ENCODE measurements around the gene ECE1. TPM values are rescaled to one million over a fixed set of nuclear protein-coding genes. Genes with fewer than 3 reads are reported as not detected.

The ECE1 gene
- total and polyA plus RNA-seq, 9 of the 15 experiments (the other 6 are each of a cell fraction or from before 2014, with no cell fraction given), result 0.56 to 34.8 (median 11.0) TPM

DNA sequence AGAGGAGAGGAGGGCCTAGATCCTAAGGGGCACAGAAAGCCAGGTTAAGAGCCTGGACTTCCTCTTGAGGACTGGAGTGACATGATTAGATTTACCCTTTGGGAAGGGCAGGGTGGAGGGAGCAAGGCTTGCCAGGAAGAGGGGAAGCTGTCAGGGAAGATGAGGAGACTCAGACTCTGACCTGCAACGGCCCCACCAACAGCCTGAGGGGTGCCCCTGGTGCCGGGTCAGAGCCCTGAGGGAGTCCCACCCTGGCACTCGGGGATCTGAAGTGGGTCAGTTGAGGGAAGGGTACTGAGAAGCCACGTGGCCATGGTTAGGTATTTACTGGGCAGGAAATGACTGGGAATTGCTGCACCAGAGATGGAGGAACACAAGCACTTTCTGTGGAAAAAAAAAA, 9.8 kb downstream of the ECE1 start (continued):
- TF ChIP-seq, protein P1, sequence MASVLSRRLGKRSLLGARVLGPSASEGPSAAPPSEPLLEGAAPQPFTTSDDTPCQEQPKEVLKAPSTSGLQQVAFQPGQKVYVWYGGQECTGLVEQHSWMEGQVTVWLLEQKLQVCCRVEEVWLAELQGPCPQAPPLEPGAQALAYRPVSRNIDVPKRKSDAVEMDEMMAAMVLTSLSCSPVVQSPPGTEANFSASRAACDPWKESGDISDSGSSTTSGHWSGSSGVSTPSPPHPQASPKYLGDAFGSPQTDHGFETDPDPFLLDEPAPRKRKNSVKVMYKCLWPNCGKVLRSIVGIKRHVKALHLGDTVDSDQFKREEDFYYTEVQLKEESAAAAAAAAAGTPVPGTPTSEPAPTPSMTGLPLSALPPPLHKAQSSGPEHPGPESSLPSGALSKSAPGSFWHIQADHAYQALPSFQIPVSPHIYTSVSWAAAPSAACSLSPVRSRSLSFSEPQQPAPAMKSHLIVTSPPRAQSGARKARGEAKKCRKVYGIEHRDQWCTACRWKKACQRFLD (CRISPR knock-in tag; IDR thresholded peaks at IDR 0.05), result no peak
- TF ChIP-seq ZNF507 (tag; conservative IDR thresholded peaks at IDR 0.05), result no peak
- TF ChIP-seq ETV5 (CRISPR knock-in tag; IDR thresholded peaks at IDR 0.05; ENCODE audit: low read depth), result no peak
- TF ChIP-seq, protein P2, sequence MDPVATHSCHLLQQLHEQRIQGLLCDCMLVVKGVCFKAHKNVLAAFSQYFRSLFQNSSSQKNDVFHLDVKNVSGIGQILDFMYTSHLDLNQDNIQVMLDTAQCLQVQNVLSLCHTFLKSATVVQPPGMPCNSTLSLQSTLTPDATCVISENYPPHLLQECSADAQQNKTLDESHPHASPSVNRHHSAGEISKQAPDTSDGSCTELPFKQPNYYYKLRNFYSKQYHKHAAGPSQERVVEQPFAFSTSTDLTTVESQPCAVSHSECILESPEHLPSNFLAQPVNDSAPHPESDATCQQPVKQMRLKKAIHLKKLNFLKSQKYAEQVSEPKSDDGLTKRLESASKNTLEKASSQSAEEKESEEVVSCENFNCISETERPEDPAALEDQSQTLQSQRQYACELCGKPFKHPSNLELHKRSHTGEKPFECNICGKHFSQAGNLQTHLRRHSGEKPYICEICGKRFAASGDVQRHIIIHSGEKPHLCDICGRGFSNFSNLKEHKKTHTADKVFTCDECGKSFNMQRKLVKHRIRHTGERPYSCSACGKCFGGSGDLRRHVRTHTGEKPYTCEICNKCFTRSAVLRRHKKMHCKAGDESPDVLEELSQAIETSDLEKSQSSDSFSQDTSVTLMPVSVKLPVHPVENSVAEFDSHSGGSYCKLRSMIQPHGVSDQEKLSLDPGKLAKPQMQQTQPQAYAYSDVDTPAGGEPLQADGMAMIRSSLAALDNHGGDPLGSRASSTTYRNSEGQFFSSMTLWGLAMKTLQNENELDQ (CRISPR knock-in tag; IDR thresholded peaks at IDR 0.05; ENCODE audit: borderline replicate concordance), result no peak
- no peak for TF ChIP-seq GABPA (tag; conservative IDR thresholded peaks at IDR 0.05; ENCODE audit: low read depth)
- no peak for TF ChIP-seq NR2C1 (IDR thresholded peaks at IDR 0.05)
- no peak for TF ChIP-seq NR2C1 (tag; IDR thresholded peaks at IDR 0.05)
- TF ChIP-seq MYNN (IDR thresholded peaks at IDR 0.05), result no peak
- no peak for TF ChIP-seq MYNN (CRISPR knock-in tag; IDR thresholded peaks at IDR 0.05)
- TF ChIP-seq SNIP1 (IDR thresholded peaks at IDR 0.05; ENCODE audit: low read depth), result no peak
- TF ChIP-seq, protein P3, sequence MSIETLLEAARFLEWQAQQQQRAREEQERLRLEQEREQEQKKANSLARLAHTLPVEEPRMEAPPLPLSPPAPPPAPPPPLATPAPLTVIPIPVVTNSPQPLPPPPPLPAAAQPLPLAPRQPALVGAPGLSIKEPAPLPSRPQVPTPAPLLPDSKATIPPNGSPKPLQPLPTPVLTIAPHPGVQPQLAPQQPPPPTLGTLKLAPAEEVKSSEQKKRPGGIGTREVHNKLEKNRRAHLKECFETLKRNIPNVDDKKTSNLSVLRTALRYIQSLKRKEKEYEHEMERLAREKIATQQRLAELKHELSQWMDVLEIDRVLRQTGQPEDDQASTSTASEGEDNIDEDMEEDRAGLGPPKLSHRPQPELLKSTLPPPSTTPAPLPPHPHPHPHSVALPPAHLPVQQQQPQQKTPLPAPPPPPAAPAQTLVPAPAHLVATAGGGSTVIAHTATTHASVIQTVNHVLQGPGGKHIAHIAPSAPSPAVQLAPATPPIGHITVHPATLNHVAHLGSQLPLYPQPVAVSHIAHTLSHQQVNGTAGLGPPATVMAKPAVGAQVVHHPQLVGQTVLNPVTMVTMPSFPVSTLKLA (conservative IDR thresholded peaks at IDR 0.05), result no peak
- TF ChIP-seq TGIF2 (CRISPR knock-in tag; IDR thresholded peaks at IDR 0.05), result no peak
- TF ChIP-seq, protein P4, sequence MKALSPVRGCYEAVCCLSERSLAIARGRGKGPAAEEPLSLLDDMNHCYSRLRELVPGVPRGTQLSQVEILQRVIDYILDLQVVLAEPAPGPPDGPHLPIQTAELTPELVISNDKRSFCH (CRISPR knock-in tag; IDR thresholded peaks at IDR 0.05), result no peak
- TF ChIP-seq, protein P4 (tag; IDR thresholded peaks at IDR 0.05), result no peak
